Activated T-cell treated with anti-CD3 and anti-CD28 coated beads for 1 hour (primary cell): Measurements from ENCODE around the gene TMEM123.
"Not testable (repeated sequence)": the region's sequence is repeated elsewhere in the genome, so short reads cannot be mapped to it uniquely, and the experiment has no call there.

ENCODE experiments used
- DNase-seq: peaks from one replicate; pipeline ENCODE4 v3.0.0-alpha.2; 2020; ENCODE audit warnings: low read depth

Gene TMEM123

GRCh38 chr11:102448869-102449224, 3.7 kb downstream of the TMEM123 start:
- DNase-seq: no peak

GRCh38 chr11:102447941-102448868, 4.4 kb downstream of the TMEM123 start:
- DNase-seq: no peak

GRCh38 chr11:102447193-102447592, 5.4 kb downstream of the TMEM123 start:
- no peak for DNase-seq

GRCh38 chr11:102446606-102447005, 6.0 kb downstream of the TMEM123 start:
- no peak for DNase-seq

GRCh38 chr11:102444693-102445092, 7.9 kb downstream of the TMEM123 start:
- not testable (repeated sequence) for DNase-seq

- DNase-seq: not testable (repeated sequence)
Measured at GRCh38 chr11:102444142-102444541, 8.4 kb downstream of the TMEM123 start.

GRCh38 chr11:102439063-102439363, 13.6 kb downstream of the TMEM123 start:
- not testable (repeated sequence) for DNase-seq

- DNase-seq: no peak
Measured at GRCh38 chr11:102438311-102439062, 14.1 kb downstream of the TMEM123 start.

- no peak for DNase-seq
Measured at GRCh38 chr11:102437727-102438126, 14.8 kb downstream of the TMEM123 start.

- no peak for DNase-seq
Measured at GRCh38 chr11:102436976-102437375, 15.6 kb downstream of the TMEM123 start.

GRCh38 chr11:102436561-102436960, 16.0 kb downstream of the TMEM123 start:
- DNase-seq: no peak

- DNase-seq: no peak
Measured at GRCh38 chr11:102435688-102436087, 16.9 kb downstream of the TMEM123 start.

- not testable (repeated sequence) for DNase-seq
Measured at GRCh38 chr11:102433571-102433970, 19.0 kb downstream of the TMEM123 start.

- not testable (repeated sequence) for DNase-seq
Measured at GRCh38 chr11:102432560-102432959, 20.0 kb downstream of the TMEM123 start.

- no peak for DNase-seq
Measured at GRCh38 chr11:102431404-102431803, 21.2 kb downstream of the TMEM123 start.

- no peak for DNase-seq
Measured at GRCh38 chr11:102430158-102430836, 22.3 kb downstream of the TMEM123 start.

GRCh38 chr11:102429691-102430090, 22.9 kb downstream of the TMEM123 start:
- no peak for DNase-seq

GRCh38 chr11:102429226-102429625, 23.3 kb downstream of the TMEM123 start:
- no peak for DNase-seq

- DNase-seq: no peak
Measured at GRCh38 chr11:102428696-102429095, 23.9 kb downstream of the TMEM123 start.

GRCh38 chr11:102427068-102427467, 25.5 kb downstream of the TMEM123 start:
- DNase-seq: no peak

- no peak for DNase-seq
Measured at GRCh38 chr11:102426570-102426969, 26.0 kb downstream of the TMEM123 start.

- DNase-seq: no peak
Measured at GRCh38 chr11:102426000-102426399, 26.6 kb downstream of the TMEM123 start.

- DNase-seq: no peak
Measured at GRCh38 chr11:102423936-102424335, 28.6 kb downstream of the TMEM123 start.
